PC-9 (cell line): ENCODE measurements around the gene HK2. TPM values are rescaled to one million over a fixed set of nuclear protein-coding genes. Genes with fewer than 3 reads are reported as not detected.

Source experiments
- BruUV-seq: library from RNA; stranded (reverse); fragments of 400-500 nt; replicated peaks from 2 replicates; lab custom pipeline; 2021; lab: Mats Ljungman, UMichigan
- CTCF ChIA-PET: fragments of 300-600 bp; sonication (Branson Sonifier 250); formaldehyde crosslinking; loops from one replicate; lab custom pipeline; 2022; ENCODE audit warnings: antibody characterized with exemption; lab: Charles Lee
- POLR2A ChIA-PET: fragments of 300-600 bp; sonication (Branson Sonifier 250); formaldehyde crosslinking; loops from one replicate; lab custom pipeline; 2022; ENCODE audit warnings: antibody characterized with exemption; ENCODE audit not compliant: unreplicated experiment; lab: Charles Lee
- DNase-seq, 2 experiments: peaks; one replicate each; pipeline versions ENCODE4 v3.0.0 to v3.0.0-alpha.2; 2015 to 2022; ENCODE audit warnings: mixed read lengths in 1 of 2
- H2AFZ ChIP-seq: fragments of 200-600 bp; sonication (generic); 2 replicates; pipeline ENCODE4 v1.8.1; 2017; ENCODE audit warnings: antibody characterized with exemption
- H3F3A ChIP-seq: fragments of 200-600 bp; sonication (generic); 2 replicates; pipeline ENCODE4 v1.8.1; 2017; ENCODE audit warnings: antibody characterized with exemption, mild to moderate bottlenecking, low read depth; ENCODE audit not compliant: insufficient read depth
- H3K27ac ChIP-seq: fragments of 200-600 bp; sonication (generic); 2 replicates; pipeline ENCODE4 v1.6.1; 2016; ENCODE audit warnings: mixed run types
- H3K27me3 ChIP-seq: fragments of 200-600 bp; sonication (generic); 2 replicates; pipeline ENCODE4 v1.6.1; 2016; ENCODE audit warnings: low read depth, mixed run types; ENCODE audit not compliant: insufficient read depth
- H3K36me3 ChIP-seq: fragments of 200-600 bp; sonication (generic); 2 replicates; pipeline ENCODE4 v1.6.1; 2016; ENCODE audit warnings: low read depth, mixed run types
- H3K4me1 ChIP-seq: fragments of 200-600 bp; sonication (generic); replicated peaks from 2 replicates; pipeline ENCODE4 v1.6.1; 2016; ENCODE audit warnings: mixed run types; ENCODE audit not compliant: insufficient read depth
- H3K4me2 ChIP-seq: fragments of 200-600 bp; sonication (generic); 2 replicates; pipeline ENCODE4 v1.6.1; 2017; ENCODE audit warnings: mixed run types
- H3K4me3 ChIP-seq: fragments of 200-600 bp; sonication (generic); 2 replicates; pipeline ENCODE4 v1.6.1; 2016; ENCODE audit warnings: mixed run types
- H3K79me2 ChIP-seq: fragments of 200-600 bp; sonication (generic); 2 replicates; pipeline ENCODE4 v1.6.1; 2017; ENCODE audit warnings: low read depth, mixed run types
- H3K9me2 ChIP-seq: fragments of 200-600 bp; sonication (generic); 2 replicates; pipeline ENCODE4 v1.8.1; 2017; ENCODE audit warnings: mild to moderate bottlenecking; ENCODE audit not compliant: insufficient read depth
- H3K9me3 ChIP-seq: fragments of 200-600 bp; sonication (generic); 2 replicates; pipeline ENCODE4 v1.8.1; 2016; ENCODE audit warnings: low read depth; ENCODE audit not compliant: insufficient read depth
- H4K20me1 ChIP-seq: fragments of 200-600 bp; sonication (generic); 2 replicates; pipeline ENCODE4 v1.8.1; 2017; ENCODE audit not compliant: insufficient read depth
- CTCF ChIP-seq: fragments of 200-600 bp; sonication (generic); conservative IDR thresholded peaks from 2 replicates; pipeline ENCODE4 v1.6.1; 2017; ENCODE audit warnings: mixed run types, antibody characterized with exemption, mild to moderate bottlenecking, moderate library complexity
- EZH2 ChIP-seq: fragments of 200-600 bp; sonication (generic); IDR thresholded peaks from 2 replicates; pipeline ENCODE4 v1.8.0; 2017; ENCODE audit warnings: antibody characterized with exemption, low read depth
- intact Hi-C: fragments of 100-400 bp; cut with micrococcal nuclease; formaldehyde crosslinking; loops from one replicate; pipeline ENCODE4 v1.10.0; 2022; ENCODE audit not compliant: unreplicated experiment
- total RNA-seq: library from RNA; stranded (reverse); gene quantifications from 2 replicates; pipeline ENCODE4 v1.2.3, GENCODE V29; 2021

Gene HK2
- total RNA-seq, 1 experiment from 2014 or later, result 7.8 TPM

GRCh38 chr2:74856004-74856578 is 22.2 kb downstream of the HK2 start:
- Histone ChIP-seq H2AFZ (no peak overlapping the region), H3K9me2 (no peaks in the 10 kb centered on the region), H3K27me3 (no peaks in the 10 kb centered on the region), H3K4me3 (no peak overlapping the region), H3F3A (peaks cover 18% of the 10 kb centered on the region), H3K36me3 (peaks cover 15% of the 10 kb centered on the region; the same call in 1 of the 2 replicates), H3K9me3 (no peaks in the 10 kb centered on the region), H3K79me2 (peaks cover 57% of the 10 kb centered on the region), H4K20me1 (no peaks in the 10 kb centered on the region), H3K4me2 (peak overlapping the region; percentile 55), H3K27ac (0 out of 2 replicates have a peak overlapping the region, but pooled peaks have one; percentile 6), H3K4me1 (peaks cover 41% of the 10 kb centered on the region)
- no TSS peak for BruUV-seq
- POLR2A ChIA-PET, result no interaction called here
- TF ChIP-seq CTCF (no peak), EZH2 (no peak)
- CTCF ChIA-PET, result no interaction called here
- intact Hi-C loops, result no loop called here
- DNase-seq, result peak in 1 of 2 experiments; percentile 55

- no peaks in the 10 kb centered on the region for H4K20me1 ChIP-seq
Observed at GRCh38 chr2:74856599-74856998, 22.7 kb downstream of the HK2 start.

GRCh38 chr2:74857215-74857614 is 23.3 kb downstream of the HK2 start:
- 0 out of 2 replicates have a peak, but pooled peaks cover 12% of the 10 kb centered on the region for H3F3A ChIP-seq
- H3K4me3 ChIP-seq, result no peak overlapping the region
- H3K79me2 ChIP-seq, result peaks cover 54% of the 10 kb centered on the region
- H3K9me3 ChIP-seq, result no peaks in the 10 kb centered on the region
- no peaks in the 10 kb centered on the region for H4K20me1 ChIP-seq
- TF ChIP-seq EZH2, result no peak
- TF ChIP-seq CTCF, result no peak
- no peaks in the 10 kb centered on the region for H3K9me2 ChIP-seq
- no peak for DNase-seq
- no peaks in the 10 kb centered on the region for H3K27me3 ChIP-seq
- peaks cover 34% of the 10 kb centered on the region for H3K4me1 ChIP-seq
- no peak overlapping the region for H3K4me2 ChIP-seq
- CTCF ChIA-PET, result interaction anchor here (0.6 kb wide), 1 partner anchor 189 kb away, joined by 3 read pairs; no protein-coding TSS in a partner anchor
- no TSS peak for BruUV-seq
- intact Hi-C loops, result no loop called here
- H2AFZ ChIP-seq, result no peak overlapping the region
- POLR2A ChIA-PET, result no interaction called here
- no peak overlapping the region for H3K27ac ChIP-seq
- H3K36me3 ChIP-seq, result peaks cover 15% of the 10 kb centered on the region; the same call in 1 of the 2 replicates

More at GRCh38 chr2:74856599-74856998, 22.7 kb downstream of the HK2 start:
- no TSS peak for BruUV-seq
- ChIA-PET POLR2A (no interaction called here), CTCF (interaction anchor here (0.6 kb wide), 1 partner anchor 189 kb away, joined by 3 read pairs; no protein-coding TSS in a partner anchor)
- Histone ChIP-seq H3K4me3 (no peak overlapping the region), H3K27ac (no peak overlapping the region), H3K9me2 (no peaks in the 10 kb centered on the region), H3K27me3 (no peaks in the 10 kb centered on the region), H3K79me2 (peaks cover 54% of the 10 kb centered on the region), H3K4me1 (peaks cover 36% of the 10 kb centered on the region), H2AFZ (no peak overlapping the region), H3K9me3 (no peaks in the 10 kb centered on the region), H3F3A (peaks cover 14% of the 10 kb centered on the region), H3K36me3 (peaks cover 15% of the 10 kb centered on the region; the same call in 1 of the 2 replicates), H3K4me2 (peak overlapping the region; percentile 55)
- DNase-seq, result no peak
- intact Hi-C loops, result no loop called here
- TF ChIP-seq CTCF (no peak), EZH2 (no peak)
